Hindlimb muscle (tissue), 1 donor: ENCODE measurements around the gene RNF217. TPM values are rescaled to one million over a fixed set of nuclear protein-coding genes. Genes with fewer than 3 reads are reported as not detected.
"Not testable (repeated sequence)": the region's sequence is repeated elsewhere in the genome, so short reads cannot be mapped to it uniquely, and the experiment has no call there.

Experiments used
- DNase-seq: peaks from one replicate; pipeline ENCODE4 v3.0.0-alpha.2; 2013
- polyA plus RNA-seq: library from polyadenylated mRNA; unstranded; fragments of 120-200 nt; gene quantifications from one replicate; pipeline ENCODE4 v1.2.1, GENCODE V29; 2013; ENCODE audit not compliant: insufficient read length

RNF217 gene
- polyA plus RNA-seq, 1 donor: 53.7 TPM

DNA sequence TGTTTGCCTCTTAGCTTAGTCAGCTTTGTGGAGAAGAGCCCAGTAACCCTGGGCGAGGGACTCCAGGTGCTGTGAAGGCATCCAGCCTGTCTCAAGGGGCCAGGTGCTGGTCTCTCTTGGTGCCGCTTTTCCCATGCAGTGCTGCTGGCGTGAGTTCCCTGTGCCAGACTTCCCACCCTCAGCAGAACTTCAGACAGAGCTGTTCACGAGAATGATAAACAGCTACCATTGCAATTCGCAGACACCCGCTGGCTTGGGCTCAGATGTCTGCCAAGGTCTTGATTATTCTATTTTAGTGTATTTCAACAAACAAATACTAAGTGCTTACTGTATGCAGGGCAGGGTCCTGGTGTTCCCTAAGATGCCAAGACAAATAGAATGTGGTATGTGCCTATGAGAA, 57.7 kb downstream of the RNF217 start:
- DNase-seq: no peak

DNA sequence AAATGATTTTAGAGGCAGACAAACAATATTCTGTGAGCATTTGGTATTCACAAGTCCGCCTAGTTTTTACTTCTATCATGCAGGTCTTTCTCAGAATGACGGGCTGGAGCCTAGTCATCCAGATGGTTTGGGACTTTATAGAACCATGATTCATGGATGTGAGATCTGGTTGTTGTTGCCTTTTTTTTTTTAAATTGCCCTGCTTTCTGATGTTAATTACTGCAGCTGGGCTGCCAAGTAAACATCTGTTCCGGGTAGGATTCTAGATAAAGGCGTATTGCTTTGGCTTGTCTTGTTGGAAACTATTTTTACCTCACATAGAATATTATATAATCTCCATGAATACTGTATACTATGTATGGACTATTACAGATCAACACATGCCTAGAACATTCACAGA, 58.1 kb downstream of the RNF217 start:
- no peak for DNase-seq

DNA sequence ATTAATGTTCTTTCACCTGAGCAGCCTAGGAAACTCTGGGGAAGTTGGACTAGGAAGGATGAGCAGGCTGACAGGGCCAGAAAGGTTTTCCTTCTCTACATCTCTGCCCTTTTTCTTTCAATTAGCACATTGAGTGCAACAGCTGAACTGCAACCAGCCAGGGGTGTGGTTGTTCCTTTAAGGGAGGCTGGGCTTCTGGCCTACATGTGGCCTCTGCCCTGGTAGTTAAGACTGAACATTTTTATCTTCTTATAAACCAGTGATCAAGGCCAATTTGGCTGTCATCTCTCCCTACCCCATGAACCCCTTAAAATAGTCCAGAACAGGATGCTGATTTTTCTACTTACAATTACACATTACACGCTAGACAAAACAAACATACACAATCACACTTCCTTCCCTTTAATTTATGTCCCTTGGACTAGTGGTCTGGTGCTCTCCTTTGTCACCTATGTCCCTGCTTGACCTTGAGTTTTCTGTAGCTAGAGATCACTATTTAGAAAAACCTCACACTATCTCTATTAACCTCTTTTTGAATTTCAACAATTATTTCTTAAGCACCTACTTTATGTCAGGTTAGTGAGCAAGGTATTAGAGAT, 60.3 kb downstream of the RNF217 start:
- DNase-seq: no peak

DNA sequence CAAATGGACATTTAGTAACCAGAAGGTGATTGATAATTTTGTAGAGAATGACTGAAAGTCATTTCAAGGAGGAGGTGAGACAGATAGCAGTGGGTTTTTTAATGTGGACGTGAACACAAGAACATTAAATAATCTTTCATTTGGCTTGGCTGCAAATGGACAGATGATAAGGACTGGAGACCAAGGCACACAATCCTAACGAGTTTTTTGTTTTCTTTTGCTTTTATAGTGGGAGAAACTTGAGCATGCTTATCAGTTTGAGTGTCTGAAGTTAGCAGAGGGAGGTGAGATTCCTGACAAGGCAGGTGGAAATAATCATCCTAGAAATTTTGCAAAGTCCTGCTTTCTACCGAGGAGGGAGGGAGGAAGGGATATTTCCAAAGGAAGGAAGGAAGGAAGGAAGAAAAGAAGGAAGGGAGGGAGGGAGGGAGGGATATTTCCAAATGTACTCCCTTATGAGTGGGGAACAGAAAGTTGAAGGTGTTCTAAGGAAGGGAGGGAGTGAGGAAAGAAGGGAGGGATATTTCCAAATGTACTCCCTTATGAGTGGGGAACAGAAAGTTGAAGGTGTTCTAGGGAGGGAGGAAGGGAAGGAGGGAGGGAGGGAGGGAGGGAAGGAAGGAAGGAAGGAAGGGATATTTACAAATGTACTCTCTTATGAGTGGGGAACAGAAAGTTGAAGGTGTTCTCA, 63.1 kb downstream of the RNF217 start:
- no peak for DNase-seq

DNA sequence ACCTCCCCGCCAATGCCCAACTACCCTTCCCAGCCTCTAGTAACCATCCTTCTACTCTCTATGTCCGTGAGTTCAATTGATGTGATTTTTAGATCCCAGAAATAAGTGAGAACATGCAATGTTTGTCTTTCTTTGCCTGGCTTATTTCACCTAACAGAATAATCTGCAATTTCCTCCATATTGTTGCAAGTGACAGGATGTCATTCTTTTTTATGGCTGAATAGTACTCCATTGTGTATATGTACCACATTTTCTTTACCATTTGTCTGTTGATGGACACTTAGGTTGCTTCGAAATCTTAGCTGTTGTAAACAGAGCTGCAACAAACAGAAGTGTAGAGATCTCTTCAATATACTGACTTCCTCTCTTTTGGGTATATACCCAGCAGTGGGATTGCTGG, 65.0 kb downstream of the RNF217 start:
- no peak for DNase-seq

DNA sequence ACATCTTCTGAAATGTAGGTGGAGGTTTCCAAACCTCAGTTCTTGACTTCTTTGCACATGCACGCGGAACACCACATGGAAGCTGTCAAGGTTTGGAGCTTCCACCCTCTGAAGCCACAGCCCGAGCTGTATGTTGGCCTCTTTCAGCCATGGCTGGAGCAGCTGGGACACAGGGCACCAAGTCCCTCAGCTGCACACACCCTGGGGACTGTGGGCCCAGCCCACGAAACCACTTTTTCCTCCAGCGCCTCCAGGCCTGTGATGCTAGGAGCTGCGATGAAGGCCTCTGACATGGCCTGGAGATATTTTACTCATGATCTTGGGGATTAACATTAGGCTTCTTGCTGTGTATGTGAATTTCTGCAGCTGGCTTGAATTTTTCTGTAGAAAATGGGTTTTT, 68.7 kb downstream of the RNF217 start:
- DNase-seq: no peak

DNA sequence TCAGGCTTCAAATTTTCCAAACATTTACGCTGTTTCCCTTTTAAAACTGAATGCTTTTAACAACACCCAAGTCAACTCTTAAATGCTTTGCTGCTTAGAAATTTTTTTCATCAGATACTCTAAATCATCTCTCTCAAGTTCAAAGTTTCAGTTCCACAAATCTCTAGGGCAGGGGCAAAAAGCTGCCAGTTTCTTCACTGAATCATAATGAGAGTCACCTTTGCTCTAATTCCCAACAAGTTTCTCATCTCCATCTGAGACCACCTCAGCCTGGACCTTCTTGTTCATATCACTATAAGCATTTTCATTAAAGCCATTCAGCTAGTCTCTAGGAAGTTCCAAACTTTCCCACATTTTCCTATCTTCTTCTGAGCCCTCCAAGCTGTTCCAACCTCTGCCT, 69.1 kb downstream of the RNF217 start:
- DNase-seq: no peak

DNA sequence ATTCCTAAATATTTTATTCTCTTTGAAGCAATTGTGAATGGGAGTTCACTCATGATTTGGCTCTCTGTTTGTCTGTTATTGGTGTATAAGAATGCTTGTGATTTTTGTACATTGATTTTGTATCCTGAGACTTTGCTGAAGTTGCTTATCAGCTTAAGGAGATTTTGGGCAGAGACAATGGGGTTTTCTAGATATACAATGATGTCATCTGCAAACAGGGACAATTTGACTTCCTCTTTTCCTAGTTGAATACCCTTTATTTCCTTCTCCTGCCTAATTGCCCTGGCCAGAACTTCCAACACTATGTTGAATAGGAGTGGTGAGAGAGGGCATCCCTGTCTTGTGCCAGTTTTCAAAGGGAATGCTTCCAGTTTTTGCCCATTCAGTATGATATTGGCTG, 72.7 kb downstream of the RNF217 start:
- DNase-seq: not testable (repeated sequence)

DNA sequence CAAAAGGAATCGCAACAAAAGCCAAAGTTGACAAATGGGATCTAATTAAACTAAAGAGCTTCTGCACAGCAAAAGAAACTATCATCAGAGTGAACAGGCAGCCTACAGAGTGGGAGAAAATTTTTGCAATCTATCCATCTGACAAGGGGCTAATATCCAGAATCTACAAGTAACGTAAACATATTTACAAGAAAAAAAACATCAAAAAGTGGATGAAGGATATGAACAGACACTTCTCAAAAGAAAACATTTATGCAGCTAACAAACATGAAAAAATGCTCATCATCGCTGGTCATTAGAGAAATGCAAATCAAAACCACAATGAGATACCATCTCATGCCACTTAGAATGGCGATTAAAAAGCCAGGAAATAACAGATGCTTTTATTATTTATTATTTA, 74.2 kb downstream of the RNF217 start:
- not testable (repeated sequence) for DNase-seq

DNA sequence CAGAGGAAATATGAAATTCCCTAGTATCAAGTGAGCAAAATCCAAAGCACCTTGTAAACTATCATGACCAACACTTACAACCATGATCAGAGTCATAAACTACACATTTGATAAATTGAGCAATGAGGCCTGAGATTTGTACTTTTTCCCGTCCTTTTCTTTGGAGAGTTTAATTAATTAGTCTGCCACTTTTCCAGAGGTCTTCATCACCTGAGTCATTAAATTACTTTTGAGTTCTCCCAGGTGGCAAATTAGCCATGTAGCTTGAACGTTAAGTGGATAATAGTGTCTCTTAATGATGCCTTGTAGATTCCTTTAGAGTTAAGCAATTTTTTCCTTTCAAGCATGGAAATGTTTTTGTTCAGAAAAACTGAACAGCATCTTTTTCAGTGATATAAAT, 75.6 kb downstream of the RNF217 start:
- DNase-seq: no peak

DNA sequence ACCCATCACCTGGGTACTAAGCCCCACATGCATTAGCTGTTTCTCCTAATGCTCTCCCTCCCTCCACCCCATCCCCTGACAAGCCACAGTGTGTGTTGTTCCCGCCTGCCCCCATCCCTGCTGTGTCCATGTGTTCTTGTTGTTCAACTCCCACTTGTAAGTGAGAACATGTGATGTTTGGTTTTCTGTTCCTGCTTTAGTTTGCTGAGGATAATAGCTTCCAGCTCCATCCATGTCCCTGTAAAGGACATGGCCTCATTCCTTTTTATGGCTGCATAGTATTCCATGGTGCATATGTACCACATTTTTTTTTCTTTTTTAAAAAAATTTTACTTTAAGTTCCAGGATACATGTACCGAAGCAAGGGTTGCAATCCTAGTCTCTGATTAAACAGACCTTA, 76.7 kb downstream of the RNF217 start:
- no peak for DNase-seq

DNA sequence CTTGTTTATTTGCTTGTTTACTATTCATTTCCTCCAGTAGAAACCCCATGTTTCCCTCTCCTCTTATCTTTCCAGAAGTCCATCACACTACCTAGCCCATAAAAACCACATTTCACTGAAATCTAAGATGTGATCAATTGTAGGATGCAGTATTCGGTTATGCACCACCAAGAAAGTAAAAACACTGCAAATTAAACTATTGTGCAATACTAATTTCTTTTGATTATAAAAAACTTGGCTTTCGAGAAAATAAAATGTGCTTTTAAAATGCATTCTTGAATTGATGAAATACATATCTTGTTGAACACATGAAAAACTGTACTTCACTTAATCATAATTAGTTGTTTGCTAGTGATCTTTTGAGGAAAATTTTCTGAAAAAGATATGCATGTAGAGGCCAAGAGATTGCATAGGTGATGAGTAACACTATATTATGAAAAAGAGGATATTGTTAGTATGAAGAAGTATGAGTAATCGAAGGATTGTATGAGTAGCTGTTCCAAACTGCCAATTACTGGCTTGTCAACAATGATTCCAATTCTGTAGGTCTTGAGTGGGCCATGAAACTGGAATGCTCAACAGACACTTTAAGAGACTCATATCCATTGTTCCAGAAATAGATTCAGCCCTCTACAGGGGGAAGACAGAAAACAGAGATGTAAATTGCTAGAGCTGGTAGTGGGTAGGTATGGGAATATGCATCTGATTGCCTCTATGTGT, 79.7 kb downstream of the RNF217 start:
- no peak for DNase-seq

DNA sequence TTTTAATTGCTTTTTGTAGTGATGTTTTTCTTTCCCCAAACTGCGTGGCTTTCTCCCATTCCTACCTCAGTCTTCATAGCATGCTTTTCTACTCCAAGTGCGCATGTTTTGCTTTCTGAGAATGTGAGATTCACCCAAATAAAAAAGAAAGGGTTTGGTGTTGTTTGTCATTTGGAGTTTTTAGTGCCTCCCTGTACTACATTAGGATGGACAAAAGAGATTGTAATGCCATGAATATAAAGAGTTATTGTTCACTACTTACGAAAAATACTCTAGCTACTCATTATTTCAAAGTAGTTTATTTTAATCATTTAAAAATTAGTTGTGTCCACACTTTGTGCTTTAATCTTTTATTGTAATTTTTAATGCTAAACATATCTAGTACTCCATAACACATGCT, 81.8 kb downstream of the RNF217 start:
- no peak for DNase-seq

DNA sequence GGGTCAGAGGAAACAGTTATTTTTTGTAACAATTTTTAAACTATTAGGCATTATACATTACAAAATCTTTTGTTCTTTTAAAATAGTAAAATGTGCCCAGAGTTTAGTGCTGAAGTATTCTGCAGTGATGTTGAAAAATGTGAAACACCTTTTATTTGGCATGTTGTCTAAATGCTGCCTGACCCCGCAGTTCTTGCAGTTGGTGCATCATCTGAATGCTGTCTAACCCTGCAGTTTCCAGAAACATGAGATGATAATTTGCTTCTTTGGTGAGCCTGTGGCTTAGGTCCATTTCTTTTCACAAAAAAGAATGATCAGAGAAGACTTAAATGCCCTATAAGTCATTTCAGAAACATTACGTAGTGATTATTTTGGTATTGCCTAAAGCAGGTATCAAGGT, 82.4 kb downstream of the RNF217 start:
- DNase-seq: no peak

DNA sequence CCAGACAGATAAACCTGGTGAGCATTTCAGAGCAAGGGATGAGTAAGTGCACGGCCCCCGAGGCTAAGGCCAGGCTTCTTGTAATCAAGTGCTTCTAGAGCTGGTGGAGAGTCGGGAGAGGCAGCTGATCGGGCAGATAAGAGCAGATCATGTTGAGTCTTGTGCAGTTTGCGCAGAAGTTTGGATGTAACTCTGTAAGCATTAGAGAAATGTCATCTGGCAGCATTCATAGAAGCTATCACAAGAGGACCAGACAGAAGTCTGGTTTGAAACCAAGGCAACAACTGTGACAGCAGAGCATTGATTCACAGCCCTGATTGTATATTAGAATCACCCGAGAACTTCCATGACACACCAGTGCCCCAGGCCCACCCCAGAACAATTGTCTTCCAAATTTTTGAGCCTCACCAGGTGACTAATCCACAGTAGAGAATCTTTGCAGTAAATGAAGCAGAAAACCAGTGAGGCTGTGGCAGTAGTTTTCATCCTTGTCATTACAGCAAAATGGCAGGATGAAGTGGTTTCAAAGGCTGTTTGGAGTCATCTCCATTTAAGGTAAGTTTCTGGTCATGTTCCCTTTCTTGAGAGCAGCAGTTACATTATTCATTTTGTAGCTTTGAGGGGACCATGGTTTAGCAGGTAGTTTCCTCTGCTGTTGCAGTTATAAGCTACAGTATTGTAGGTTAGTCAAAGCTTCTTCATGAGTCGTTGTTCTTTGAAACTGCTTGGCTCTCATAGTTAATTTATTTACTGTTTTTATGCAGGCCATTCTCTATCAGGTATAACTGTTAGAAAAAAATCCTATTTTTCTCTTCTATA, 84.1 kb downstream of the RNF217 start:
- no peak for DNase-seq

DNA sequence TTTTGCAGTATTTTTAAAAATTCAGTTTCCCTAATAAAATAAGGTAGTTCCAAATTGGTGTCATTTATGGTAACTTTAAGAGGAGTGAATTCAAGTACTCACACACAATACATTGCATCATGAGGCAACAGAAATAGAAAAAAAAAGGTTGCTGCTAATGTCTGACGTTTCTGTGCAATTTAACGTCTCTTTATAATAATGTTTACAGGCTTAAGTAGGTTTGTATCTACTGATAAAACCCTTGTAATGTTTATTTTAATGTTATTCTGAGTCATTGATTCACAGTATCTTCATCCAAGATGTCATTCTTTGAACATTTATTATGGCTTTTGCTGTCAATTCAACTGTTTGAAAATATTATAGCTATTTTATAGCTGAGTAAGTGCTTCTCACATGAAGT, 86.0 kb downstream of the RNF217 start:
- DNase-seq: no peak

DNA sequence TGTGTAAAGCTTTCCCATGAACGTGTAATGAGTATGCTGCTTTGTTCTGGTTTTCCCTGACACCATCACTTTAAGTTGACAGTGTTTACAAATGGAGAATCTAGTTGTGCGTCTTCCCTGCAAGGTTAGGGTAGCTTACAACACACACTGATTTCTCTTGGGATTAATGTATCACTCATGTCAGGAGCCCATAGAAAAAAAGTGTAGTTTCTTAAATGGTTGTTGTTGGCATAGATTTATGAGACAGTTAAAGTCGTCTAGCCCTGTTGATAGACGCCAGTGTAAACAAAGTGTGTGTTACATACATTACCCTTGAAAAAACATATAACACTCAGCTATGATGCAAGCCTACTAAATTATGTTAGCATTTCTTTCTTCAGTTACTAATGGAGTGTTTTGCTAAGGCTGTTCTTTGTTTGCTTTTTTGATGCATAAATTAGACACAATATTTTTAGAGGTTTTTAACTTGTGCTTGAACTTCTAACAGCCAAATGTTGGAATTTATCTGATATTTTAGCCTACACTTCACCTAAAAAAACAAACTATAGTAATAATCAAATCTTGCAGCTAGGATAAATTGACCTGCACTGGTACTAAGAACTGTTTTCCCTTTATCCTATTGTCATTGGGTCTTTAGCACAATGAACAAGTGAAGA, 88.6 kb downstream of the RNF217 start:
- DNase-seq: no peak

DNA sequence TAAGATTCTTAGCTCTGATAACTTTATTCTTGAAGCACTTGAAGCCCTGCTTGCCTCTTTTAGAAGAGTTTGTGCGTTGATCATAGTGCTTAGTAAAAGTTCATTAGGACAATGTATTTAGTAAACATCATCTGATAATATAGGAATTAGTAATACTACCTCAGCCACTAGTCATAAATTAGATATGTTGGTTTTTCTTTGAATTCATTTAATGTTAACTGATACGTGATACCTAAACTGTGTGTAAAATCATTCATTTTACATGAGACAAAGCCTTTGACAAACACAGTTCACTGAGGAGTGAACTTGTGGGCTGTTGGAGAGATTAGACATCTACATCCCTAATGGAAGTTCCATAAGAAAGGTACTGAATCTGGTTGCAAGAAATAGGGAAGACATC, 91.6 kb downstream of the RNF217 start:
- DNase-seq: no peak

DNA sequence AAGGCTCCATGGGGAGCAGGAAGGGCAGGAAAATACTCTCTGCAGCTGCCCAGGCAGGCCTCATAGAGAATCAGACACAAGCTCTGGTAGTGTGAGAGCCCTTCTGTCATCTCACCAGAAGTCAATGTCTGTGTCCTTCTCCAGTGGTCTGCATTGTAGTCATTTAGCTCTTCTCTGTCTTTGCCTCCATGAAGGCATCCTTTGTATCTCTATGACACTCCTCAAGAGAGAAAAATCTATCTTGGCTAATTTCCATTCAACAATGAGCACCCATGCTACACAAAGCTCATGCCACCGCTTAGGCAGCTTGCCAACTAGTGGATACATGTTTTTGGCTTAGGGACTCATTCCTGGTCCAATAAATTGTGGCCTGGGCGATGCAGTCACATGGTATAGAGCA, 92.1 kb downstream of the RNF217 start:
- no peak for DNase-seq

DNA sequence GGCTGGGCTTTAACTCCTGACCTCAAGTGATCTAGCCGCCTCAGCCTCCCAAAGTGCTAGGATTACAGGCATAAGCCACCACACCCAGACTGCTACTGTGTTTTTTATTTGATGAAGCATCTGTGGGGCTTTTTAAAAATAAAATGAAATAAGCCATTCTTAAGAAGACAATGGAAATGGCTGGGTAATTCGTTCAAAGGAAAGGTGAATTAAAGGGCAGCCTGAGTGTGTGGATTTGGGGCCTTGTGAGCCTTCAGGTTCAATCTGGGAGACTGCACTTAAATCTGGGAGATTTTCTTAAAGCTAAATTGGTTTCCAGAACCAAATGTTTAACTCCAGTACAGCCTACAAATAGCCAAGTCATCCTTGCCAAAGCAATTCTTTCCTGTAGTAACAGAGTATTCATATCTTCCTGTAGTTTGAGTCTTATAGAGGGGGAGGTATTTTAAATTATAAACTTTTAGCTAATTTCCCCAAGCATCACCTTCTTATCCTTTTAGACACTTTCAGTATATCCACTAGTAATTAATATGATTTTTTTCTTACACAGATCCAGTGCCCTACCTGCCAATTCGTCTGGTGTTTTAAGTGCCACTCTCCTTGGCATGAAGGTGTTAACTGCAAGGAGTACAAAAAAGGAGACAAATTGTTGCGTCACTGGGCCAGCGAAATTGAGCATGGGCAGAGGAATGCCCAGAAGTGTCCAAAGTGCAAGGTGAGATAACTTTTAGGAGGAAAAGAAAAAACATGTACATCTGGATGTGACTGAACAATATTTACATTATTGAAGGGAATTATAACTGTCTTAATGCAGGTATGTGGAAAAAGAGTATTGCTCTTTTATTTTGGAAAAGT, 95.4 kb downstream of the RNF217 start:
- DNase-seq: no peak

DNA sequence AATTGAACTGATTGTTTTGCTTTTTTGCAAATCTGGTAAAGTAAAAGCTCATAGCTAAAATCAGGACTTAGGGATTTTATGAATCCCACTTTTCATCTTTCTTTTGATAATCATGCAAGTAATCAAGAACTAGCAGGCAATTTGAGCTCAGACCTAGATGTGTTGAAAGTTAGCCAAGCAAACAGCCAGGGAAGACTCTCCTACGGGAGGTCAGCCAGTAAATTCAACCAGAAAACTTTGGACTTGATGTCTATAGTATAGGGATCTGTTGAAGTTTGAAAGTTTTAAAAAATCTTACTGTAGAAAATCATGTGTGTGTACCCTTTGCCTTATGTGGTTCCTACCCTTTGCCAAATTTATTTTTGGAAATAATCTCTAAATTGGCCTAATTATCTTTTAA, 96.3 kb downstream of the RNF217 start:
- no peak for DNase-seq

DNA sequence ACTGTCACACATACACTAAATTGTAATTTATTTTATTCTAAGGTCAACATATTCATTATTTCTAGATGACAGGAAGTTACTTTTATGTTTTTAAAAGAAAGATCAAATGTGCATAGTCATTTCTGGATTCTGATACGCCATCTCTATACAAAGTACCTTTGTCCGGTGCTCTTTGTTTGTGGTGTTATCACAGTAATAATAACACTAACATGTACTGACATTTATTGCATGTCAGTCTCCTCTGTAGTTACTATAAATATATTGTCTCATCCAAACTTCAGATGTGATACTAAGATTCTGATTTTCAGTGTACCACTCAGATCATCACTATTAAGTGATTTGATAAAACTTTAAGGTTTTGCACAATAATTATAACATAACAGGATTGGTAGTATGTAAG, 101.1 kb downstream of the RNF217 start:
- no peak for DNase-seq
